ENCODE measurements around the gene SENP2. TPM values are rescaled to one million over a fixed set of nuclear protein-coding genes. Genes with fewer than 3 reads are reported as not detected.
"Not testable (repeated sequence)": the region's sequence is repeated elsewhere in the genome, so short reads cannot be mapped to it uniquely, and the experiment has no call there.

Gene SENP2
- total RNA-seq, 1 donor from 2014 or later, result 31.5 TPM

DNA sequence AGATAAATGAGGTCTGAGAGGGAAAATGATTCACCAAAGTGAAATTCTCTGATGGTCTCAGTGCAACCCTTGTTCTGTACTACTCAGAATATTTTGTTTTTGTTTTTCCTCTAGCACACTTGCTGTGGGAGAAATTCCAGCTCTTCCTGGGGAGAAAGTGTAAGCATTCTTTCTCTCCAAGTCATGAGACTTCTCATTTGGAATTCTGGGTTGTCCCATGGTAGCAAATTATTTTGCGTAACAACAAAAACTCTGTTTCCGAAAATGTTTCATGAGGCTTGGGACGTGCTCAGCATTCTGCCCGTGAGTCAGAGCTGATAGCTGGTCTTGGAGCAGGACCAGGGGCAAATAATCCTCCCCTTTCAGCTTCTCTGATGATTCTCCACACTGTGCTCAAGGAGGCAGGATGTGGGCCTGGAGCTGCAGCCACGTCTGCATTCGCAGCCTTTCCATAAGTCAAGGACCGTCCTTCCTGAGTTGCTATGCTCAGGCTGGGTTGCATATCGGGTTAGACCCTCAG, 70.3 kb downstream of the SENP2 start:
- intact Hi-C loops (cut with micrococcal nuclease), result no loop called here
- Mint-ChIP-seq H3K27me3 (ENCODE audit: low read depth) (no peaks in the 10 kb centered on the region), H3K9me3 (no peaks in the 10 kb centered on the region), H3K27ac (peak overlapping the region; percentile 8), H3K36me3 (ENCODE audit: low read depth) (no peaks in the 10 kb centered on the region), H3K4me1 (ENCODE audit: low read depth) (peaks cover 2% of the 10 kb centered on the region), H3K4me3 (ENCODE audit: low read depth) (no peak overlapping the region)
- no peak for DNase-seq (ENCODE audit: low spot score)

DNA sequence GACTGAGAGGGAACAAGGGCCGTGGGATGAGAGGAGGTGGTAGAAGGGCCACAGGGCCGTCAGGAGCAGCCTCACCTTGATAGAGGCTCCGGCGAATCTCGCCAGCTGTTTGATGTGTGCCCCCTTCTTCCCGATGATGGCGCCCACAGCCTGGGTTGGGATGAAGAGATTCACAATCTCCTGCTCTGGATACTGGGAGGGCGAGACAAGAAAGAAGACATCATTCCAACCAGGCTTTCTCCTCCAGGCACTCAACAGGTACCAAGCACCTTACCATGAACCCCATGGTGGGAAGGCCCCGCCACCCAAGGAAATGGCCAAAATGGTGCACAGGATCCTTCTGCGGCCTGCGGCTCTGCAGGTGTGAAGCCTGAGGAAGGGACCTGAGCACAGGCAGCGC, 71.1 kb downstream of the SENP2 start:
- DNase-seq (ENCODE audit: low spot score), result no peak
- H3K4me1 Mint-ChIP-seq (ENCODE audit: low read depth), result peaks cover 2% of the 10 kb centered on the region
- intact Hi-C loops (cut with micrococcal nuclease), result no loop called here
- H3K27ac Mint-ChIP-seq, result no peak overlapping the region
- no peaks in the 10 kb centered on the region for H3K36me3 Mint-ChIP-seq (ENCODE audit: low read depth)
- no peak overlapping the region for H3K4me3 Mint-ChIP-seq (ENCODE audit: low read depth)
- H3K27me3 Mint-ChIP-seq (ENCODE audit: low read depth), result no peaks in the 10 kb centered on the region
- no peaks in the 10 kb centered on the region for H3K9me3 Mint-ChIP-seq

DNA sequence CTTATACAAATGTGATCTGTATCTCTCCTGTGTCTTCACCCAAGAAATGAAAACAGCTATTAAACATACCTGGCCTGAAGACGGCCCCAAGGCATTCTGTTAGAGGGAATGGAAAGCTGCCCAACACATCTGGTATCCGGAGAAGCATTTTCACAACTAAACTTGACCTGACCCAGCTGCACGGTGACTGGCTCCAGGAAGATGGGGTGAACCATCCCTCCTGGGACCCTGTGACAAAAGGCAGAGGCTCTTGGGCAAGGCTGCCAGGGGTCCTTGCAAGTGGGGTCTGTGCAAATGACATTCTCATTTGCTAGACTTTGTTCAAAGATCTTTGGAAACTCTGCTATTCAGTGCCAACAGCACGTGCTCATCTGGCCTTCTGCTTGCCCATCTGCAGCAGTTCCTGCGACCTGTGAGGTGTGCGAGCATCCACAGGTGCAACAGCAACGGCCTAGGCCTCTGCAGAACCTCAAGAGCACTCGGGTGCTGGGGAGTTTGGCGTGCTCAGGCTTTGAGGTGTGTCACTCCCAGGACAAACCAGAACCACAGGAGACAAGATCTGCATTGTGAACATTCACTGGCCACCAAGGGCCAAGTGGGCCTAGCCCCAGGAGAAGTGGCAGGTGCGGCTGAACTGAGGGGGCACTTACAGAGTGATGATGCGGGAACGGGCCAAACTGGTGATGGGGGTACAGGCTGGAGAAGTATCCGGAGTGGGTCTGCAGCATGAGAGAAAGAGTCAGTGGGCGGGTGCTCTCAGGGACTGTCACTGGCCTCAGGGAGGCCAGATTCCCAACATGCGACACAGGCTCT, 71.8 kb downstream of the SENP2 start:
- Mint-ChIP-seq H3K27me3 (ENCODE audit: low read depth) (peaks cover 2% of the 10 kb centered on the region), H3K9me3 (no peaks in the 10 kb centered on the region), H3K4me1 (ENCODE audit: low read depth) (peaks cover 2% of the 10 kb centered on the region), H3K36me3 (ENCODE audit: low read depth) (no peaks in the 10 kb centered on the region), H3K27ac (no peak overlapping the region), H3K4me3 (ENCODE audit: low read depth) (no peak overlapping the region)
- intact Hi-C loops (cut with micrococcal nuclease), result no loop called here
- DNase-seq (ENCODE audit: low spot score), result no peak

DNA sequence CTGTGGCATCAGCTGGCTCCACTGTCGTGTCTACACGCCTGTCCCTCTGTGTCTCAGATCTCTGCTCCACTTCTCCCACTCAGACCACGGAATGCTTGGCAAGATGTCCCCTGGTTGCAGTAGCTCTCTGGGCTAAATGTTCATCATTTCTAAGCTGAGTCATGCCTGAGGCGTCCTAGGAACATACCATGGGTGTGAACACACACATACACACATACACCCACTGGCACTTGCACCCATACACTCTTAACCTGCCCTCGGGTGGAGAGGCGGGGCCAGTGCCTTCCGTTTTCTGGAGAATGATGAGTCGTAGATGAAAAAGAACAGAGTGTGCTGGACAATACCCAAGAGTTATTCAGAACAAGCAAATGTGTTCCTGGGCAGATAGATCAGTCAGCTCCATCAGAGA, 72.4 kb downstream of the SENP2 start:
- DNase-seq (ENCODE audit: low spot score), result no peak
- Mint-ChIP-seq H3K4me3 (ENCODE audit: low read depth) (no peak overlapping the region), H3K27me3 (ENCODE audit: low read depth) (peaks cover 4% of the 10 kb centered on the region), H3K4me1 (ENCODE audit: low read depth) (peaks cover 2% of the 10 kb centered on the region), H3K36me3 (ENCODE audit: low read depth) (no peaks in the 10 kb centered on the region), H3K9me3 (no peaks in the 10 kb centered on the region), H3K27ac (no peak overlapping the region)
- intact Hi-C loops (cut with micrococcal nuclease), result no loop called here

DNA sequence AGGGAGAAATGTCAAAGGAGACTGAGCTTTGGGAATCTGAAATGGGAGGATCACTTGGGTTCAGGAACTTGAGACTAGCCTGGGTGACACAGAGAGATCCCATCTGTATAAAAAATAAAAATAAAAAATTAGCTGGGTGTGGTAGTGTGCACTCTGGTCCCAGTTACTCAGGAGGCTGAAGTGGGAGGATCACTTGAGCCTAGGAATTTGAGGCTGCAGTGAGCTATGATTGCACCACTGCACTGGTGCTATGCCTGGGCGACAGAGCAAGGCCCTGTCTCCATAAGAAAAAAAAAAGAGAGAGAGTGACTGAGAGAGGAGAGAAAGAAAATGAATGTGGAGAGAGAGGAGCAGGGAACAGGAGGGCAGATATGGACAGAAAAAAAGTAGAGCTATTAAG, 72.8 kb downstream of the SENP2 start:
- Mint-ChIP-seq H3K36me3 (ENCODE audit: low read depth) (no peaks in the 10 kb centered on the region), H3K27ac (no peak overlapping the region), H3K9me3 (no peaks in the 10 kb centered on the region), H3K4me3 (ENCODE audit: low read depth) (no peak overlapping the region), H3K27me3 (ENCODE audit: low read depth) (peaks cover 5% of the 10 kb centered on the region), H3K4me1 (ENCODE audit: low read depth) (peaks cover 2% of the 10 kb centered on the region)
- DNase-seq (ENCODE audit: low spot score), result no peak
- intact Hi-C loops (cut with micrococcal nuclease), result no loop called here

DNA sequence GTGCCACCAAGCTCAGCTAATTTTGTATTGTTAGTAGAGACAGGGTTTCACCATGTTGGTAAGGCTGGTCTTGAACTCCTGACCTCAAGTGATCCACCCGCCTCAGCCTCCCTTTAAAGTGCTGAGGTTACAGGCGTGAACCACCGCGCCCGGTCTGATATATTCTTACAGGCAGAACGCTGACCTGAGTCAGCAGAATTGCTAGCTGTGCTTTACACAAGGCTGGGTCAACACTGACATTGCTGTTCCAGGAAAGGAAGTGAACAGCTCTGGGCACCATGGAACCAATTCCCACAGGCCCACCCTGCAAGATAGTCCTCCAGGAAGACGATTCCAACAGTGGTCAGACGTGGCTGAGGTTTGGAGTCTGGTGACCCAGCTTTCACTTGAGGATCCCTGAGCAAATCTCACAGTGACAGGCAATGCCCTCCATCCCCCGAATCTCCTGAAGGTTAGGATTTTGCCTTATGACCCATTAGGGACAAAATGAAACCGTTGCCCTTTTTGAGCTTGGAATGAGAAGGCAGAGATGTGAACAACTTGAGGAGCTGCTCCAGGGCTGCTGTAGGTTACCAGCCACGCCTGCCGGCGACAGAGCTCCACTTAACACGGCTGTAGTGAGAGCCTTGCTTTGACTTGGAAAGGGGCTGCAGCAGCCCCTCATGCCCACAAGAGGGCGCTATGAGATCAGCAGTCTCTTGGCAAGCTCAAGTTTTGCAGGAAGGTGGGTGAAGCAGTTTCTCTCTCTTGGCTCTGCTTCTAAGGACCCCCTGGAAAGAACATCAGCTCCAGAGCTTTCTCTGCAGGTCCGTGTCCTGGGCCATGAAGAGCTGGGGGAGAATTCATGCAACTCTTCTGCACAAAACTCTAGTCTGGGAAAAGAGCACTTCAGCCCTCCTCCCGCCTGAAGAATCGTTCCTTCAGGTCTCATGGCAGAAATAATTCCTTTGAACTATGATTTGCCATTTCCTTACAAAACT, 74.1 kb downstream of the SENP2 start:
- peak; percentile 51 for DNase-seq (ENCODE audit: low spot score)
- intact Hi-C loops (cut with micrococcal nuclease), result loop anchor here (2.0 kb wide), 1 partner anchor 109 kb away; no protein-coding TSS in a partner anchor
- Mint-ChIP-seq H3K4me3 (ENCODE audit: low read depth) (no peak overlapping the region), H3K9me3 (no peaks in the 10 kb centered on the region), H3K4me1 (ENCODE audit: low read depth) (peaks cover 2% of the 10 kb centered on the region), H3K27me3 (ENCODE audit: low read depth) (peaks cover 16% of the 10 kb centered on the region), H3K36me3 (ENCODE audit: low read depth) (no peaks in the 10 kb centered on the region), H3K27ac (no peak overlapping the region)

DNA sequence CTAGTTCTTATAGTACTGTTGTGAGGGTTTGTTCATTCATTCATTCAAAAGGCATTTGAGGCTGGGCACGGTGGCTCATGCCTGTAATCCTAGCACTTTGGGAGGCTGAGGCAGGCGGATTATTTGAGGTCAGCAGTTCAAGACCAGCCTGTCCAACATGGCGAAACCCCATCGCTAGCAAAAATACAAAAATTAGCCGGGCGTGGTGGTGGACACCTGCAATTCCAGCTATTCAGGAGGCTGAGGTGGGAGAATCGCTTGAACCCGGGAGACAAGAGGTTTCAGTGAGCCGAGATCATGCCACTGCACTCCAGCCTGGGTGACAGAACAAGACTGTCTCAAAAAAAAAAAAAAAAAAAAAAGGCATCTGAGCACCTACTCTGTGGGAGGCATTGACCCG, 75.2 kb downstream of the SENP2 start:
- not testable (repeated sequence) for H3K9me3 Mint-ChIP-seq
- intact Hi-C loops (cut with micrococcal nuclease), result loop anchor here (2.0 kb wide), 1 partner anchor 108 kb away; no protein-coding TSS in a partner anchor
- H3K27me3 Mint-ChIP-seq (ENCODE audit: low read depth), result peaks cover 18% of the 10 kb centered on the region

DNA sequence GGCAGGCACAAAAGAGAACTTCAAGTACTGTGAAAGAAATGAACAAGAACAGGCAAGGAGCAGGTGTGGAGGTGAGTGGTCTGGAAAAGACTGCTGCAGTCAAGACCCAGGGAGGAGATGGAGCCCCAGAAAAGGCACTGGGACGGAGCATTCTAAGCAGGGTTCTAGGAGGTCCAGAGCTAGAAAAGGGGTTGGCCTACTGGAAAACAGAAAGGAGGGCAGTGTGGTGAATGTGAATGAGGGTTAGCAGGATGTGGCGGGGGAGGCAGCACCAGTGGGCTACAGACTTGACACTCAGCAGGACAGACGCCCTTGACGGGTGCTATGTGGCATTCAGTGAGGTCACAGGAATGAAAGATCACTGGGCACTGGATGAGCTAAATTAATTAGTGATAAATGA, 75.7 kb downstream of the SENP2 start:
- DNase-seq (ENCODE audit: low spot score), result no peak
- no peak overlapping the region for H3K4me3 Mint-ChIP-seq (ENCODE audit: low read depth)
- intact Hi-C loops (cut with micrococcal nuclease), result loop anchor here (2.0 kb wide), 1 partner anchor 107 kb away; no protein-coding TSS in a partner anchor
- H3K4me1 Mint-ChIP-seq (ENCODE audit: low read depth), result peaks cover 2% of the 10 kb centered on the region
- no peak overlapping the region for H3K27ac Mint-ChIP-seq
- peaks cover 18% of the 10 kb centered on the region for H3K27me3 Mint-ChIP-seq (ENCODE audit: low read depth)
- no peaks in the 10 kb centered on the region for H3K36me3 Mint-ChIP-seq (ENCODE audit: low read depth)
- no peaks in the 10 kb centered on the region for H3K9me3 Mint-ChIP-seq

More for the DNA sequence above, 75.2 kb downstream of the SENP2 start:
- DNase-seq (ENCODE audit: low spot score); H3K27ac Mint-ChIP-seq; H3K4me3 Mint-ChIP-seq (ENCODE audit: low read depth); H3K4me1 Mint-ChIP-seq (ENCODE audit: low read depth); H3K36me3 Mint-ChIP-seq (ENCODE audit: low read depth): not testable (repeated sequence)

DNA sequence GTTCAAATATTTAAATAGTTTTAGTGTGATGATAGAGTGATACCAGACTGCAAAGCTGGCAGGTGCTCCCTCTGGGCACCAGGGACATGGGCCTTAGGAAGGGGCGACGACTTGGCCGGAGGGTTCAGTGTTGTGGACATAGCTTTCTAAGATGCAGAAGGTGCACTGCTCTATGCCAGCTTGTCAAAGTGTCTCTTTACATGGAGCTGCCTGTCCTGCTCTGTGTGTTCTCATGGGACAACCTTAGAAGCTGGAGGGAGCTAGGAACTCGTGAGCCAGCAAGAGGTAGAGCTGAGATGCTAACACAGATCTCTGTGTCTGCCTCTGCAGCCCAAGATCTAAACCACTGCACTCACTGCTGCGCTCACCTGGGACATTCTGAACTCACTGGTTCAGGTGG, 77.8 kb downstream of the SENP2 start:
- Mint-ChIP-seq H3K9me3 (no peaks in the 10 kb centered on the region), H3K4me3 (ENCODE audit: low read depth) (no peak overlapping the region), H3K4me1 (ENCODE audit: low read depth) (peaks cover 2% of the 10 kb centered on the region), H3K27me3 (ENCODE audit: low read depth) (peaks cover 27% of the 10 kb centered on the region), H3K36me3 (ENCODE audit: low read depth) (no peaks in the 10 kb centered on the region), H3K27ac (no peak overlapping the region)
- no peak for DNase-seq (ENCODE audit: low spot score)
- intact Hi-C loops (cut with micrococcal nuclease), result no loop called here

DNA sequence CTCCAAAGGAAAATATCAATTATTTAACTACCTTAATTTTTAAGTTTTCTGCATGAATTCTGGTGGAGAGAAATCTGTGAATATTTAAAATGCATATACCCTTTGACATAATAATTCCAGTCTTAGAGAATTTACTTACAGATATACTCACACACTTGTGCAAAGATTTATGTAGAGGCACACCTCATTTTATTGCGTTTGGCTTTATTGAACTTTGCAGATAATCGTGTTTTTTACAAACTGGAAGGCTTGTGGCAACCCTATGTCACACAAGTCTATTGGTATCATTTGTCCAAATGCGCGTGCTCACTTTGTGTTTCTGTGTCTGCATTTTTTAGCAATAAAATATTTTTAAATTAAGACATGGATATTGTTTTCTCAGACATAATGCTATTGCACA, 81.5 kb downstream of the SENP2 start:
- no peak for DNase-seq (ENCODE audit: low spot score)
- Mint-ChIP-seq H3K27ac (no peak overlapping the region), H3K9me3 (no peaks in the 10 kb centered on the region), H3K4me1 (ENCODE audit: low read depth) (no peaks in the 10 kb centered on the region), H3K4me3 (ENCODE audit: low read depth) (no peak overlapping the region), H3K27me3 (ENCODE audit: low read depth) (peaks cover 31% of the 10 kb centered on the region), H3K36me3 (ENCODE audit: low read depth) (no peaks in the 10 kb centered on the region)
- intact Hi-C loops (cut with micrococcal nuclease), result no loop called here

DNA sequence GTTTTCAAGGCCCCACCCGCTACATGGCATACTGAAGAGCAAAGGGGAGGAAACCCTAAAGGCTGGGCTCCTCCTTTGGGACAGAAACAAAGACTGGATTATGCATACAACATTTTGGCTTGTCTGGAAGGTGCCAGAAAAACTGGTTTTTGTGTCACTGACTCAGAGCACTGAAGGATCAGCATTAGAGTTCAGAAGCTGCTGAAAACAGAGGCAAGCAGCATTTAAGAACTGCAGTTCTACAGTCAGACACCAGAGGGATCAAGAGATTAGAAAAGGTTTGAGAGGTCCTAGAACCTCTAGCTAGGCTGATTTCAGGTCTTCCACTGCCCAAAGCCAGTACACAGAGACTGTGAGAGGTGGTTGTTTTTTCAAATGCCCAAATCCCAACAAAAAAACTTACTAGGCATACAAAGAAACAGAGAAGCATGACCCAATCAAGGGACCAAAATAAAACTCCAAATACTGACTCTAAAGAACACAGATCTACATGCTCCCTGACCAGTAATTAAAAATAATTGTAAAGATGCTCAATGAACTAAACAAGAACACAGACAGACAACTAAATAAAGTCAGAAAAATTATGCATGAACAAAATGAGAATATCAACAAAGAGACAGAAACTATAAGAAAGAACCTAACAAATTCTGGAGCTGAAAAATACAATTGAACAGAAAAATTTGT, 91.2 kb downstream of the SENP2 start:
- peaks cover 24% of the 10 kb centered on the region for H3K27me3 Mint-ChIP-seq (ENCODE audit: low read depth)
- no peaks in the 10 kb centered on the region for H3K36me3 Mint-ChIP-seq (ENCODE audit: low read depth)
- no peak overlapping the region for H3K27ac Mint-ChIP-seq
- no peaks in the 10 kb centered on the region for H3K4me1 Mint-ChIP-seq (ENCODE audit: low read depth)
- H3K4me3 Mint-ChIP-seq (ENCODE audit: low read depth), result no peak overlapping the region
- DNase-seq (ENCODE audit: low spot score), result no peak
- intact Hi-C loops (cut with micrococcal nuclease), result loop anchor here (2.0 kb wide), 1 partner anchor 92 kb away; no protein-coding TSS in a partner anchor
- no peaks in the 10 kb centered on the region for H3K9me3 Mint-ChIP-seq

DNA sequence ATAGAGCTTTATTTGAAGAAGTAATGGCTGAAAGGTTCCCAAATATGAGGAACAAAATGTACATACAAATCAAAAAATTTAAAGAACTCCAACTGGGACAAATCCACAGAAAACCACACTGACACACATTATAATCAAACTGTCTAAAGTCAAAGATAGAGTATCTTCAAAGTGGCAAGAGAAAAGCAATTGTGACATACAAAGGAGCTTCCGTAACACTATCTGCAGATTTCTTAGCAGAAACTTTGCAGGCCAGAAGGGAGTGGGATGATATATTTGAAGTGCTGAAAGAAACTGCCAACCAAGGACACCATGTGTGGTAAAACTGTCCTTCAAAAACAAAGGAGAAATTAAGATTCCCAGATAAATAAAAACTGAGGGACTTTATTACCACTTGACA, 91.9 kb downstream of the SENP2 start:
- no peak for DNase-seq (ENCODE audit: low spot score)
- Mint-ChIP-seq H3K9me3 (no peaks in the 10 kb centered on the region), H3K27me3 (ENCODE audit: low read depth) (peaks cover 22% of the 10 kb centered on the region), H3K36me3 (ENCODE audit: low read depth) (no peaks in the 10 kb centered on the region), H3K27ac (no peak overlapping the region), H3K4me1 (ENCODE audit: low read depth) (no peaks in the 10 kb centered on the region), H3K4me3 (ENCODE audit: low read depth) (no peak overlapping the region)
- intact Hi-C loops (cut with micrococcal nuclease), result no loop called here

Data from activated T-helper 2 cell treated with anti-CD3 and anti-CD28 coated beads, Interferon-gamma antibody, Interleukin-2, Interleukin-4, amounts not matched to agents 10 μg/mL and 5 μg/mL and 100 μg/mL, durations not matched to agents 14 hours and 24 hours and 36 hours (primary cell).